OCI-LY1 (cell line): ENCODE data around the gene KANSL1.

Source experiments
- H2AFZ ChIP-seq: fragments of 200-600 bp; sonication (generic), shearing (Covaris generic); 2 replicates; pipeline ENCODE4 v1.6.0; 2014; ENCODE audit warnings: antibody characterized with exemption, mild to moderate bottlenecking, low read length
- H3F3A ChIP-seq: fragments of 200-600 bp; sonication (generic), shearing (Covaris generic); 2 replicates; pipeline ENCODE4 v1.6.0; 2014; ENCODE audit warnings: mild to moderate bottlenecking, antibody characterized with exemption, low read length, moderate library complexity; ENCODE audit not compliant: insufficient read depth
- H3K27ac ChIP-seq: fragments of 200-600 bp; sonication (generic); 2 replicates; pipeline ENCODE4 v1.5.1; 2014; ENCODE audit warnings: low read length, mixed run types, mild to moderate bottlenecking, low read depth; ENCODE audit not compliant: poor library complexity, severe bottlenecking
- H3K27me3 ChIP-seq: fragments of 200-600 bp; sonication (generic); 2 replicates; pipeline ENCODE4 v1.6.0; 2014; ENCODE audit warnings: antibody characterized with exemption, mild to moderate bottlenecking, low read length, moderate library complexity; ENCODE audit not compliant: insufficient read depth
- H3K36me3 ChIP-seq: fragments of 200-600 bp; sonication (generic); 2 replicates; pipeline ENCODE4 v1.6.1; 2014; ENCODE audit warnings: mild to moderate bottlenecking, antibody characterized with exemption, low read length, moderate library complexity, mixed read lengths; ENCODE audit not compliant: insufficient read depth
- H3K4me1 ChIP-seq: fragments of 200-600 bp; sonication (generic); 2 replicates; pipeline ENCODE4 v1.5.1; 2014; ENCODE audit warnings: mild to moderate bottlenecking, low read length, moderate library complexity; ENCODE audit not compliant: insufficient read depth, severe bottlenecking
- H3K4me2 ChIP-seq: fragments of 200-600 bp; sonication (generic), shearing (Covaris generic); 2 replicates; pipeline ENCODE4 v1.6.1; 2014; ENCODE audit warnings: low read length
- H3K4me3 ChIP-seq: fragments of 200-600 bp; sonication (generic); 2 replicates; pipeline ENCODE4 v1.5.1; 2014; ENCODE audit warnings: low read length, low read depth, mild to moderate bottlenecking, mixed read lengths; ENCODE audit not compliant: poor library complexity, severe bottlenecking
- H3K79me2 ChIP-seq: fragments of 200-600 bp; shearing (Covaris generic); 2 replicates; pipeline ENCODE4 v1.6.1; 2016; ENCODE audit warnings: mixed run types, low read length, mixed read lengths; ENCODE audit not compliant: insufficient read depth
- H3K9ac ChIP-seq: fragments of 200-600 bp; sonication (generic), shearing (Covaris generic); 2 replicates; pipeline ENCODE4 v1.6.1; 2014; ENCODE audit warnings: mild to moderate bottlenecking, low read length, mixed read lengths
- H3K9me2 ChIP-seq: fragments of 200-600 bp; sonication (generic), shearing (Covaris generic); 2 replicates; pipeline ENCODE4 v1.6.1; 2014; ENCODE audit warnings: low read depth, mild to moderate bottlenecking, low read length, mixed read lengths
- H3K9me3 ChIP-seq: fragments of 200-600 bp; shearing (Covaris generic); 2 replicates; pipeline ENCODE4 v1.6.1; 2014; ENCODE audit warnings: low read length, mixed read lengths
- H4K20me1 ChIP-seq: fragments of 200-600 bp; sonication (generic), shearing (Covaris generic); 2 replicates; pipeline ENCODE4 v1.6.0; 2016; ENCODE audit warnings: mild to moderate bottlenecking, low read length; ENCODE audit not compliant: insufficient read depth
- CTCF ChIP-seq: fragments of 200-600 bp; sonication (generic), shearing (Covaris generic); IDR thresholded peaks from 2 replicates; pipeline ENCODE4 v1.5.1; 2017; ENCODE audit warnings: mild to moderate bottlenecking, antibody characterized with exemption, low read length, moderate library complexity, mixed read lengths
- EZH2 ChIP-seq: fragments of 200-600 bp; sonication (generic), shearing (Covaris generic); IDR thresholded peaks from 2 replicates; pipeline ENCODE4 v1.8.0; 2017; ENCODE audit warnings: borderline replicate concordance, mixed run types, mild to moderate bottlenecking, antibody characterized with exemption, low read length, moderate library complexity, mixed read lengths

The KANSL1 gene

GRCh38 chr17:46057366-46057765 lies 135.9 kb downstream of the KANSL1 start:
- Histone ChIP-seq H3K4me1 (no peaks in the 10 kb centered on the region), H3K9ac (no peak overlapping the region), H2AFZ (no peak overlapping the region), H3K27me3 (no peaks in the 10 kb centered on the region), H3K27ac (no peak overlapping the region), H3K4me3 (no peak overlapping the region), H3K9me2 (no peaks in the 10 kb centered on the region), H3K4me2 (no peak overlapping the region), H3K9me3 (no peaks in the 10 kb centered on the region), H4K20me1 (no peaks in the 10 kb centered on the region), H3F3A (no peaks in the 10 kb centered on the region), H3K36me3 (peaks cover 47% of the 10 kb centered on the region), H3K79me2 (no peaks in the 10 kb centered on the region)
- no peak for TF ChIP-seq EZH2
- no peak for TF ChIP-seq CTCF

GRCh38 chr17:46056800-46057304 lies 136.4 kb downstream of the KANSL1 start:
- Histone ChIP-seq H3K9ac (no peak overlapping the region), H3K4me2 (no peak overlapping the region), H3K79me2 (no peaks in the 10 kb centered on the region)

GRCh38 chr17:46053911-46054534 lies 139.2 kb downstream of the KANSL1 start:
- TF ChIP-seq CTCF (no peak), EZH2 (no peak)
- Histone ChIP-seq H2AFZ (no peak overlapping the region), H3K79me2 (no peaks in the 10 kb centered on the region), H3F3A (no peaks in the 10 kb centered on the region), H4K20me1 (no peaks in the 10 kb centered on the region), H3K4me1 (no peaks in the 10 kb centered on the region), H3K36me3 (peaks cover 62% of the 10 kb centered on the region), H3K4me2 (no peak overlapping the region), H3K27me3 (no peaks in the 10 kb centered on the region), H3K27ac (no peak overlapping the region), H3K9ac (no peak overlapping the region), H3K4me3 (no peak overlapping the region), H3K9me3 (no peaks in the 10 kb centered on the region), H3K9me2 (no peaks in the 10 kb centered on the region)

More at GRCh38 chr17:46056800-46057304, 136.4 kb downstream of the KANSL1 start:
- Histone ChIP-seq H4K20me1 (no peaks in the 10 kb centered on the region), H2AFZ (no peak overlapping the region), H3K9me3 (no peaks in the 10 kb centered on the region), H3K27ac (no peak overlapping the region), H3K4me1 (no peaks in the 10 kb centered on the region), H3F3A (no peaks in the 10 kb centered on the region), H3K27me3 (no peaks in the 10 kb centered on the region), H3K9me2 (no peaks in the 10 kb centered on the region), H3K36me3 (peaks cover 50% of the 10 kb centered on the region), H3K4me3 (no peak overlapping the region)
- TF ChIP-seq CTCF (no peak), EZH2 (no peak)
